Measurements from ENCODE around the gene DSTYK. TPM values are rescaled to one million over a fixed set of nuclear protein-coding genes. Genes with fewer than 3 reads are reported as not detected.
A peak's percentile ranks its signal among the peaks of the same experiment; 100 is the strongest.

The DSTYK gene
- total RNA-seq, 2 donors from 2014 or later, result 9.8 to 11.0 TPM

DNA sequence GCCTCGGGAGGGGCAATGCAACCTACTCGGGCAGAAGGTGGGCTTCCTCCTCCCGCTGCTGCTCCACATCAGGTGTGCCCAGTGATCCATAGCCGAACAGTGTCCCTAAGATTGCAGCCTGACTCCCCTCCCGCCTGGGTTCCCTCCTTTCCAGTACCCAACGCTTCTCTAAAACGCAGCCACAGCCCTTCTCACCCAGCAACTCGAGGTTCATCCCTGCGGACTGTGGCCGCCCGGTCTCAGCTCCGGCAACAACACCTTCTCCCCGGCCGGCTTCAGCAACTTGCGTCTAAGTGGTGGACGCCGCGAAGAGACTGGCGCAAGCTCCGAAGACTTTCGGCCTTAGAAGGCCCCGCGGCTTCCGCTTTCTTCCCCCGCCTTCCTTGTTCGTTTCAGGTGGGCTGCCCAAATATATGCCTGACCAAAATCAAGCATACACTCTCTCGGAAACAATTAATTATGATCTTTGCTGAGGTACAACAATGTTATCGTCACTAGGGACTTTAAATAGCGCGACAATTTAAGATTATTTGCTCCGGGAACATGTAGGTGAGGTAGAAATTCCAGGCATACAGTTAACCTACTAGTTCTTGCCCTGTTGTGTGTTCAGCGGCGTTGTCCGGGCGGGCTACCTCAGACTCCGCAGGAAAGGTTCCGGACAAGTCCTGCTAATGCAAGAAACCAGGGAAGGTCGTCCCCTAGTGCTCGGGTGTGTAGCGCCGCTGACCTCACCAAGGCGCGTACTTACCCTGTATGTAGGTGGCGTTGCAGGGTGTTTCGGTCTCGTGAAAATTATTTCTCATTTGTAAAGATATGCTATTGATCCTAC lies 89.6 kb downstream of the DSTYK start, which contains the start of gene RBBP5:
TSS of gene RBBP5 (minus strand) at position 319 of the 829 bp plus-strand sequence. CDS start at position 214, 105 bp downstream.
- Mint-ChIP-seq H3K27ac (peak within 1 kb of the TSS; percentile 100), H3K4me1 (peaks cover 12% of the 10 kb centered on the region)

DNA sequence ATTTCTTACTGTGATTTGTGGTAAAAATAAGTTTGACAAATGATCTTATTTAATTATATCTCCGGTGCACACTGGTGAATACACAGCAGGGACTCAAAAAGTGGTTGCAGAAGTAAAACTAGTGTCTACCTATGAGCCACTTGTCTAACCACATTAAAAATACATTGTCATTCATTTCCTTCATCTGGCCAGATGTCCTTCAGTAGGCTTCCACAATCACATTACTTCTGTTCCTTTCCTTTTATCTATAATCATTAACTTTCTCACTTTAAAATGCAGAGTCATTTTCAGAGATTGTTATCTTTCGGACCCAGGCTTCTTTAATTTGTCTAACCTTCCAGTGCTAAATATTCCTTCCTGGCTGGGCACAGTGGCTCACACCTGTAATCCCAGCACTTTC lies 92.8 kb downstream of the DSTYK start:
- 97 to 100% methylated on average over 2 of the region's 2 CpGs for WGBS, 2 experiments (ENCODE audit: insufficient coverage in 1 of 2, insufficient read length in 1 of 2)
- Mint-ChIP-seq H3K27ac (no peak overlapping the region), H3K4me1 (peaks cover 12% of the 10 kb centered on the region), H3K9me3 (no peaks in the 10 kb centered on the region), H3K27me3 (ENCODE audit: insufficient read depth) (no peaks in the 10 kb centered on the region), H3K4me3 (no peak overlapping the region), H3K36me3 (ENCODE audit: low read depth) (peaks cover 22% of the 10 kb centered on the region)
- no peak overlapping the region for H3K9ac ChIP-seq (ENCODE audit: extremely low read depth, low read length, poor library complexity, severe bottlenecking)
- no peak overlapping the region for H3K27ac ChIP-seq (ENCODE audit: low read depth, low read length)
- no peak overlapping the region for H3K4me3 ChIP-seq (ENCODE audit: low read length)
- peaks cover 34% of the 10 kb centered on the region for H3K36me3 ChIP-seq (ENCODE audit: control insufficient read depth, insufficient read depth, low read length)
- H3K4me1 ChIP-seq (ENCODE audit: control insufficient read depth, insufficient read depth, low read length), result no peaks in the 10 kb centered on the region
- no peaks in the 10 kb centered on the region for H3K27me3 ChIP-seq (ENCODE audit: control insufficient read depth, insufficient read depth, low read length, poor library complexity, severe bottlenecking)
- no peak for TF ChIP-seq CTCF (conservative IDR thresholded peaks at IDR 0.05)
- DNase-seq, result no peak
- H3K9me3 ChIP-seq (ENCODE audit: control insufficient read depth, low read length), result no peaks in the 10 kb centered on the region

More for the DNA sequence above, 89.6 kb downstream of the DSTYK start, which contains the start of gene RBBP5:
- Histone ChIP-seq H3K36me3 (ENCODE audit: control insufficient read depth, insufficient read depth, low read length) (peaks cover 13% of the 10 kb centered on the region), H3K4me3 (ENCODE audit: low read length) (peak within 1 kb of the TSS; percentile 98), H3K27ac (ENCODE audit: low read depth, low read length) (peak within 1 kb of the TSS; percentile 99), H3K9me3 (ENCODE audit: control insufficient read depth, low read length) (no peaks in the 10 kb centered on the region), H3K9ac (ENCODE audit: extremely low read depth, low read length, poor library complexity, severe bottlenecking) (peak within 1 kb of the TSS; percentile 98), H3K4me1 (ENCODE audit: control insufficient read depth, insufficient read depth, low read length) (no peaks in the 10 kb centered on the region), H3K27me3 (ENCODE audit: control insufficient read depth, insufficient read depth, low read length, poor library complexity, severe bottlenecking) (no peaks in the 10 kb centered on the region)
- Mint-ChIP-seq H3K27me3 (ENCODE audit: insufficient read depth) (no peaks in the 10 kb centered on the region), H3K4me3 (peak within 1 kb of the TSS; percentile 97), H3K36me3 (ENCODE audit: low read depth) (peaks cover 9% of the 10 kb centered on the region), H3K9me3 (no peaks in the 10 kb centered on the region)
- DNase-seq, result peak; percentile 98
- TF ChIP-seq CTCF (conservative IDR thresholded peaks at IDR 0.05), result peak; percentile 80
- 0 to 1% methylated on average over 27 to 46 of the region's 46 CpGs for WGBS, 2 experiments (ENCODE audit: insufficient coverage in 1 of 2, insufficient read length in 1 of 2)

DNA sequence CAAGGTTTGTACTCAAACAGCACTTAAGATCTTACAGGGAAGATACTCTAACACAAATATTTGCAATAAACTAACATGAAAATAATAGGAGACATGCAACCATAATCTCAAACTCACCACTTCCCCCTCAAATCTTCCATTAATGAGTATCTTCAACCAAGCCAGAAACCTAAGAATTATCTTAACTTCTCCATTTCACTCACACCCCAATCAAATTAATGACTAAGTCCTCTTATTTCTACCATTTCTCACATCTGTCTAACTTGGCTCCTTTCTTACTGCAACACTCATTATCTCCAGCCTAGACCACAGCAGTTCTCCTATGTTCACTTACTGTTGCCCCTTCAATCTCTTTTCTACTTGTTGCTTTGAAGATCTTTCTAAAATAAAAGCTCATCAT lies 100.1 kb downstream of the DSTYK start:
- no peak for DNase-seq
- Histone ChIP-seq H3K36me3 (ENCODE audit: control insufficient read depth, insufficient read depth, low read length) (peaks cover 74% of the 10 kb centered on the region), H3K4me3 (ENCODE audit: low read length) (no peak overlapping the region), H3K27ac (ENCODE audit: low read depth, low read length) (no peak overlapping the region), H3K9ac (ENCODE audit: extremely low read depth, low read length, poor library complexity, severe bottlenecking) (no peak overlapping the region), H3K27me3 (ENCODE audit: control insufficient read depth, insufficient read depth, low read length, poor library complexity, severe bottlenecking) (no peaks in the 10 kb centered on the region), H3K9me3 (ENCODE audit: control insufficient read depth, low read length) (no peaks in the 10 kb centered on the region), H3K4me1 (ENCODE audit: control insufficient read depth, insufficient read depth, low read length) (no peaks in the 10 kb centered on the region)
- Mint-ChIP-seq H3K27me3 (ENCODE audit: insufficient read depth) (no peaks in the 10 kb centered on the region), H3K9me3 (no peaks in the 10 kb centered on the region), H3K4me3 (no peak overlapping the region), H3K27ac (no peak overlapping the region), H3K4me1 (no peaks in the 10 kb centered on the region), H3K36me3 (ENCODE audit: low read depth) (peaks cover 31% of the 10 kb centered on the region)
- no peak for TF ChIP-seq CTCF (conservative IDR thresholded peaks at IDR 0.05)

All from endodermal cell (in vitro differentiated cells).